Endometrial microvascular endothelial cells (primary cell): ENCODE data around the gene TCF3. TPM values are rescaled to one million over a fixed set of nuclear protein-coding genes. Genes with fewer than 3 reads are reported as not detected.

Experiments used
- total RNA-seq: library from RNA; depleted of rRNA; stranded (reverse); fragments of >200 nt; gene quantifications from one replicate; pipeline ENCODE4 v1.2.3, GENCODE V29; 2015; ENCODE audit errors: inconsistent ontology term

Gene TCF3
- total RNA-seq, 1 donor from 2014 or later, result 124 TPM

Other genes starting within 250 kb of the TCF3 start
- gene DAZAP1, start 245.0 kb downstream of the TCF3 start, total RNA-seq, result 83.8 TPM
- gene RPS15, start 214.2 kb downstream of the TCF3 start, total RNA-seq, result 3,355 TPM
- not detected for gene APC2, start 202.5 kb downstream of the TCF3 start, total RNA-seq
- gene C19orf25, start 173.4 kb downstream of the TCF3 start, total RNA-seq, result 28.2 TPM
- not detected for gene PCSK4, start 162.3 kb downstream of the TCF3 start, total RNA-seq
- gene REEP6, start 161.4 kb downstream of the TCF3 start, total RNA-seq, result 1.9 TPM
- not detected for gene ADAMTSL5, start 139.6 kb downstream of the TCF3 start, total RNA-seq
- gene PLK5, start 128.5 kb downstream of the TCF3 start, total RNA-seq, result not detected
- gene MEX3D, start 84.3 kb downstream of the TCF3 start, total RNA-seq, result 41.4 TPM
- 120 TPM for gene MBD3, start 59.8 kb downstream of the TCF3 start, total RNA-seq
- 46.6 TPM for gene UQCR11, start 47.2 kb downstream of the TCF3 start, total RNA-seq
- gene ONECUT3, start 100.9 kb upstream of the TCF3 start, total RNA-seq, result not detected
- 2.0 TPM for gene ATP8B3, start 159.7 kb upstream of the TCF3 start, total RNA-seq
- 15.7 TPM for gene REXO1, start 195.9 kb upstream of the TCF3 start, total RNA-seq
- gene KLF16, start 211.0 kb upstream of the TCF3 start, total RNA-seq, result 12.9 TPM
- gene ABHD17A, start 232.9 kb upstream of the TCF3 start, total RNA-seq, result 149 TPM